ENCODE data around the gene UCK2. TPM values are rescaled to one million over a fixed set of nuclear protein-coding genes. Genes with fewer than 3 reads are reported as not detected.

Gene UCK2
- total and polyA plus RNA-seq, 2 of the 8 experiments (the other 6 are each of a cell fraction or from before 2014, with no cell fraction given), result 103 to 109 TPM

- H4K5ac ChIP-seq (ENCODE audit: insufficient read length, low read depth, low read length), result no peak overlapping the region
- H2BK15ac ChIP-seq (ENCODE audit: low read length), result no peak overlapping the region
- no peak overlapping the region for H2BK20ac ChIP-seq (ENCODE audit: low read length)
- no peak overlapping the region for H3K27ac ChIP-seq (ENCODE audit: low read depth, low read length)
- H3K79me1 ChIP-seq (ENCODE audit: low read depth, low read length), result peaks cover 16% of the 10 kb centered on the region
- no peak overlapping the region for H3K23ac ChIP-seq (ENCODE audit: insufficient read length)
- no peak overlapping the region for H3K56ac ChIP-seq (replicated peaks; ENCODE audit: insufficient read length, low read depth, low read length)
- H3K4me3 ChIP-seq (ENCODE audit: extremely low read depth in 1 of 4, insufficient read depth in 2 of 4, low read depth in 3 of 4, low read length in 4 of 4), result no peak overlapping the region
- H4K20me1 ChIP-seq (replicated peaks in 1 of 2; ENCODE audit: control insufficient read depth in 1 of 2, insufficient read depth in 2 of 2, low read length in 2 of 2), result peaks cover 41 to 50% of the 10 kb centered on the region in 2 experiments
- H3K9me3 ChIP-seq (ENCODE audit: insufficient read depth in 2 of 2, low read depth in 1 of 2, low read length in 1 of 2), result no peaks in the 10 kb centered on the region
- H3K4me1 ChIP-seq (replicated peaks in 1 of 4; ENCODE audit: control insufficient read depth in 3 of 4, insufficient read depth in 4 of 4, low read length in 3 of 4), result peaks cover 5 to 24% (median 14%) of the 10 kb centered on the region in 4 experiments
- no peaks in the 10 kb centered on the region for H3K23me2 ChIP-seq (ENCODE audit: low read depth, low read length)
- CTCF ChIA-PET (ENCODE audit: partially characterized antibody), result interaction anchor here (0.5 to 2.0 kb wide), 10 partner anchors 11 to 979 kb away, joined by 3 to 9 read pairs (median 4); no protein-coding TSS in a partner anchor
- H3K4me2 ChIP-seq (ENCODE audit: insufficient read depth in 1 of 2, low read depth in 2 of 2, low read length in 2 of 2), result no peak overlapping the region
- no peak overlapping the region for H2BK120ac ChIP-seq (replicated peaks; ENCODE audit: low read depth, low read length)
- no peak overlapping the region for H2AFZ ChIP-seq (ENCODE audit: low read length)
- no peak overlapping the region for H3K18ac ChIP-seq (ENCODE audit: extremely low read depth, low read length)
- H3K4ac ChIP-seq (replicated peaks; ENCODE audit: insufficient read length, low read depth, low read length), result no peak overlapping the region
- 73% methylated on average over 11 of the region's 11 CpGs; no CpG with 5 or more reads in 1 of the 2 experiments for WGBS, 2 experiments (ENCODE audit: extremely low coverage in 1 of 2, insufficient coverage in 1 of 2, insufficient read length in 1 of 2, insufficient replicate concordance in 2 of 2, low coverage in 1 of 2, low lambda C conversion rate in 2 of 2, missing lambda C conversion rate in 1 of 2)
- no peak overlapping the region for H2AK5ac ChIP-seq (ENCODE audit: low read depth, low read length)
- no peak overlapping the region for H3K9ac ChIP-seq (replicated peaks in 1 of 4; ENCODE audit: extremely low read depth in 1 of 4, low read depth in 3 of 4, low read length in 3 of 4)
- DNase-seq (ENCODE audit: low read depth in 1 of 2, low spot score in 2 of 2) (no peak), FAIRE-seq (no peak)
- peaks cover 78 to 100% of the 10 kb centered on the region in 2 experiments for H3K79me2 ChIP-seq (ENCODE audit: control insufficient read depth in 1 of 2, insufficient read depth in 2 of 2, low read length in 2 of 2)
- no peak overlapping the region for H2BK5ac ChIP-seq (ENCODE audit: low read depth, low read length)
- POLR2A ChIA-PET (ENCODE audit: partially characterized antibody), result interaction anchor here (1.1 to 12.5 kb wide), 3 partner anchors 10 to 16 kb away, joined by 4 to 114 read pairs (median 4); partner anchors contain the start of gene UCK2
- H4K8ac ChIP-seq (ENCODE audit: extremely low read depth, insufficient read depth, low read length), result no peak overlapping the region
- H3K27me3 ChIP-seq (replicated peaks in 1 of 4; ENCODE audit: control insufficient read depth in 3 of 4, extremely low read depth in 1 of 4, insufficient read depth in 3 of 4, low read length in 3 of 4), result no peaks in the 10 kb centered on the region
- H2BK12ac ChIP-seq (ENCODE audit: low read depth, low read length), result no peak overlapping the region
- no peaks in the 10 kb centered on the region for H3K36me3 ChIP-seq (ENCODE audit: control insufficient read depth in 2 of 4, insufficient read depth in 4 of 4, low read length in 3 of 4)
- no peak overlapping the region for H4K91ac ChIP-seq (replicated peaks; ENCODE audit: insufficient read length, low read length)
- H3K14ac ChIP-seq (ENCODE audit: insufficient read length), result no peak overlapping the region
- no peak for TF ChIP-seq HDAC6 (IDR thresholded peaks at IDR 0.05; ENCODE audit: low read depth, low read length)
- TF ChIP-seq SP4 (IDR thresholded peaks at IDR 0.05; ENCODE audit: low read length), result no peak
- TF ChIP-seq BRCA1 (IDR thresholded peaks at IDR 0.05; ENCODE audit: low read depth, low read length), result no peak
- TF ChIP-seq CTCF (IDR thresholded peaks at IDR 0.05; ENCODE audit: control extremely low read depth in 1 of 3, insufficient read depth in 1 of 3, low read depth in 1 of 3, low read length in 3 of 3), result no peak
- TF ChIP-seq SAP30 (IDR thresholded peaks at IDR 0.05; ENCODE audit: insufficient read depth, insufficient replicate concordance, low read length), result no peak
- TF ChIP-seq SP2 (IDR thresholded peaks at IDR 0.05; ENCODE audit: low read length), result no peak
- TF ChIP-seq USF2 (IDR thresholded peaks at IDR 0.05; ENCODE audit: low read length), result no peak
- no peak for TF ChIP-seq SRF (IDR thresholded peaks at IDR 0.05; ENCODE audit: low read depth, low read length)
- TF ChIP-seq TAF1 (IDR thresholded peaks at IDR 0.05; ENCODE audit: low read depth, low read length), result no peak
Observed at GRCh38 chr1:165844114-165844798, 16.8 kb downstream of the UCK2 start.

All from H1 (cell line).